Peyer's patch (tissue), 4 donors: Measurements from ENCODE around the gene TIMM17A. TPM values are rescaled to one million over a fixed set of nuclear protein-coding genes. Genes with fewer than 3 reads are reported as not detected.

ENCODE experiments used
- DNase-seq, 3 donors: peaks; one replicate each; pipeline ENCODE4 v3.0.0-alpha.2; 2017 to 2019
- H3K27ac ChIP-seq, 4 donors: fragments of 200-600 bp; sonication (generic); one replicate each; pipeline ENCODE4 v1.5.1; 2016 to 2019
- H3K27me3 ChIP-seq, 2 donors: fragments of 200-600 bp; sonication (generic); one replicate each; pipeline ENCODE4 v1.5.1; 2019
- H3K36me3 ChIP-seq, 3 donors: fragments of 200-600 bp; sonication (generic); one replicate each; pipeline ENCODE4 v1.5.1; 2016 to 2019
- H3K4me1 ChIP-seq, 4 donors: fragments of 200-600 bp; sonication (generic); one replicate each; pipeline ENCODE4 v1.5.1; 2016 to 2019
- H3K4me3 ChIP-seq, 4 donors: fragments of 200-600 bp; sonication (generic); 1 replicate in 3 of 4; 2 replicates in 1 of 4; pipeline ENCODE4 v1.5.1; 2016 to 2019; ENCODE audit warnings: mild to moderate bottlenecking in 1 of 4
- H3K9me3 ChIP-seq, 4 donors: fragments of 200-600 bp; sonication (generic); one replicate each; pipeline ENCODE4 v1.5.1; 2016 to 2019; ENCODE audit warnings: mild to moderate bottlenecking in 1 of 4
- CTCF ChIP-seq, 6 experiments: fragments of 450-650 bp in 4 of 6; fragments of 200-600 bp in 2 of 6; sonication (generic) in 1 of 6; IDR thresholded peaks; one replicate each; pipeline ENCODE4 v1.5.1; 2017 to 2019; ENCODE audit warnings: antibody characterized with exemption in 6 of 6, mild to moderate bottlenecking in 3 of 6, moderate library complexity in 1 of 6
- POLR2A ChIP-seq, 2 donors: fragments of 450-650 bp; IDR thresholded peaks; one replicate each; pipeline ENCODE4 v1.5.1; 2017; ENCODE audit warnings: antibody characterized with exemption in 2 of 2, mild to moderate bottlenecking in 2 of 2, moderate library complexity in 2 of 2
- total RNA-seq, 4 donors: library from RNA; depleted of rRNA; stranded (reverse); fragments of >200 nt; gene quantifications; one replicate each; pipeline ENCODE4 v1.1.0, GENCODE V29; 2016

The TIMM17A gene
- total RNA-seq, 4 donors from 2014 or later, result 20.6 to 31.0 (median 21.6) TPM

- no peak overlapping the region for H3K4me3 ChIP-seq
- no peaks in the 10 kb centered on the region for H3K9me3 ChIP-seq
- H3K4me1 ChIP-seq, result peaks cover 0 to 5% (median 0%) of the 10 kb centered on the region in 4 donors
- TF ChIP-seq CTCF (IDR thresholded peaks at IDR 0.05) (no peak), POLR2A (IDR thresholded peaks at IDR 0.05) (no peak)
- H3K36me3 ChIP-seq, result peaks cover 0 to 68% (median 0%) of the 10 kb centered on the region in 3 donors
- DNase-seq, result no peak
- H3K27ac ChIP-seq, result no peak overlapping the region
- H3K27me3 ChIP-seq, result no peaks in the 10 kb centered on the region
Observed at GRCh38 chr1:202004711-202005110, 49.4 kb downstream of the TIMM17A start.

GRCh38 chr1:202005958-202006357 lies 50.7 kb downstream of the TIMM17A start:
- Histone ChIP-seq H3K4me3 (no peak overlapping the region), H3K36me3 (peaks cover 0 to 56% (median 0%) of the 10 kb centered on the region in 3 donors), H3K27me3 (no peaks in the 10 kb centered on the region), H3K9me3 (no peaks in the 10 kb centered on the region), H3K4me1 (peaks cover 0 to 5% (median 0%) of the 10 kb centered on the region in 4 donors), H3K27ac (no peak overlapping the region)
- no peak for DNase-seq
- no peak for TF ChIP-seq POLR2A (IDR thresholded peaks at IDR 0.05)
- TF ChIP-seq CTCF (IDR thresholded peaks at IDR 0.05), result peak in 3 of 6 experiments; percentile 51 to 62 (median 56)

- peaks cover 0 to 51% (median 0%) of the 10 kb centered on the region in 3 donors for H3K36me3 ChIP-seq
- H3K4me3 ChIP-seq, result peak overlapping the region in 1 of 4 donors; percentile 53
Observed at GRCh38 chr1:202007304-202007703, 52.0 kb downstream of the TIMM17A start.

GRCh38 chr1:202007805-202008489 lies 52.6 kb downstream of the TIMM17A start:
- Histone ChIP-seq H3K27ac (peak overlapping the region in 3 of 4 donors; percentile 76 to 99 (median 96)), H3K4me1 (peaks cover 0 to 5% (median 0%) of the 10 kb centered on the region in 4 donors), H3K27me3 (no peaks in the 10 kb centered on the region), H3K4me3 (peak overlapping the region in 2 of 4 donors; percentile 42 to 53), H3K9me3 (no peaks in the 10 kb centered on the region), H3K36me3 (peaks cover 0 to 51% (median 0%) of the 10 kb centered on the region in 3 donors)
- DNase-seq, result peak in 2 of 3 donors; percentile 84
- no peak for TF ChIP-seq CTCF (IDR thresholded peaks at IDR 0.05)
- TF ChIP-seq POLR2A (IDR thresholded peaks at IDR 0.05), result peak in 1 of 2 donors; percentile 75

More at GRCh38 chr1:202007304-202007703, 52.0 kb downstream of the TIMM17A start:
- DNase-seq, result peak in 1 of 3 donors; percentile 57
- no peaks in the 10 kb centered on the region for H3K27me3 ChIP-seq
- no peak for TF ChIP-seq CTCF (IDR thresholded peaks at IDR 0.05)
- TF ChIP-seq POLR2A (IDR thresholded peaks at IDR 0.05), result no peak
- peaks cover 0 to 5% (median 0%) of the 10 kb centered on the region in 4 donors for H3K4me1 ChIP-seq
- no peaks in the 10 kb centered on the region for H3K9me3 ChIP-seq
- H3K27ac ChIP-seq, result peak overlapping the region in 3 of 4 donors; percentile 76 to 99 (median 96)

- Histone ChIP-seq H3K36me3 (peaks cover 0 to 51% (median 0%) of the 10 kb centered on the region in 3 donors), H3K4me1 (peaks cover 0 to 5% (median 0%) of the 10 kb centered on the region in 4 donors), H3K27ac (peak overlapping the region in 3 of 4 donors; percentile 76 to 99 (median 96)), H3K27me3 (no peaks in the 10 kb centered on the region), H3K9me3 (no peaks in the 10 kb centered on the region), H3K4me3 (peak overlapping the region in 2 of 4 donors; percentile 42 to 53)
- DNase-seq, result peak; percentile 65 to 91 (median 80)
- TF ChIP-seq CTCF (IDR thresholded peaks at IDR 0.05) (peak; percentile 72 to 97 (median 90)), POLR2A (IDR thresholded peaks at IDR 0.05) (peak in 1 of 2 donors; percentile 9)
Observed at GRCh38 chr1:202009326-202010179, 54.2 kb downstream of the TIMM17A start.
